Body of pancreas (tissue), 4 donors: ENCODE data around the gene SBNO2. TPM values are rescaled to one million over a fixed set of nuclear protein-coding genes. Genes with fewer than 3 reads are reported as not detected.

Experiments used
- ATAC-seq: fragments of 150-250 bp; one replicate; pipeline ENCODE4 v1.9.1; 2016
- DNase-seq, 4 donors: peaks; one replicate each; pipeline ENCODE4 v3.0.0-alpha.2; 2019
- H3K27ac ChIP-seq, 4 donors: fragments of 200-600 bp; sonication (generic); 1 replicate in 3 of 4; 2 replicates in 1 of 4; pipeline versions ENCODE4 v1.5.1 to v1.6.1; 2016 to 2019; ENCODE audit warnings: mild to moderate bottlenecking in 1 of 4, mixed read lengths in 1 of 4, moderate library complexity in 1 of 4
- H3K27me3 ChIP-seq, 2 donors: fragments of 200-600 bp; sonication (generic); one replicate each; pipeline ENCODE4 v1.6.0; 2016; ENCODE audit warnings: mild to moderate bottlenecking in 1 of 2
- H3K36me3 ChIP-seq, 2 donors: fragments of 200-600 bp; sonication (generic); replicated peaks in 1 of 2; 2 replicates each; pipeline ENCODE4 v1.5.1; 2016; ENCODE audit warnings: low read depth in 2 of 2; ENCODE audit not compliant: insufficient read depth in 1 of 2
- H3K4me1 ChIP-seq: fragments of 200-600 bp; sonication (generic); one replicate; pipeline ENCODE4 v1.6.0; 2016
- H3K4me3 ChIP-seq, 2 donors: fragments of 200-600 bp; sonication (generic); 1 replicate in 1 of 2; 2 replicates in 1 of 2; pipeline ENCODE4 v1.5.1; 2016 to 2019
- H3K9me3 ChIP-seq, 3 donors: fragments of 200-600 bp; sonication (generic); 1 replicate in 2 of 3; 2 replicates in 1 of 3; pipeline ENCODE4 v1.5.1; 2016
- CTCF ChIP-seq, 7 experiments: fragments of 450-650 bp in 4 of 7; fragments of 200-600 bp in 3 of 7; sonication (generic) in 3 of 7; IDR thresholded peaks; one replicate each; pipeline ENCODE4 v1.5.1; 2016 to 2019; ENCODE audit warnings: antibody characterized with exemption in 7 of 7
- POLR2A ChIP-seq, 3 donors: fragments of 450-650 bp; IDR thresholded peaks; one replicate each; pipeline ENCODE4 v1.6.1; 2016; ENCODE audit warnings: antibody characterized with exemption in 3 of 3, mild to moderate bottlenecking in 2 of 3
- WGBS, 2 donors: methylation state at CpG; one replicate each; pipeline ENCODE4 v1.1.5; 2017; 5-methylcytosine and 5-hydroxymethylcytosine counted together
- intact Hi-C: fragments of 100-400 bp; cut with DNase I; formaldehyde crosslinking; loops from one replicate; pipeline ENCODE4 v1.15.1; 2023
- total RNA-seq, 2 donors: library from RNA; depleted of rRNA; stranded (reverse); fragments of >200 nt; gene quantifications; one replicate each; pipeline ENCODE4 v1.1.0, GENCODE V29; 2016

Gene SBNO2
- total RNA-seq, 2 donors from 2014 or later = 14.0 to 30.7 TPM

- TF ChIP-seq CTCF (IDR thresholded peaks at IDR 0.05) = no peak
- TF ChIP-seq POLR2A (IDR thresholded peaks at IDR 0.05) = no peak
- WGBS, 2 donors = 78 to 91% methylated on average over 9 to 44 of the region's 45 CpGs
- Histone ChIP-seq H3K27me3 (no peaks in the 10 kb centered on the region), H3K4me1 (peaks cover 44% of the 10 kb centered on the region), H3K4me3 (no peak overlapping the region), H3K9me3 (no peaks in the 10 kb centered on the region), H3K27ac (no peak overlapping the region), H3K36me3 (no peaks in the 10 kb centered on the region)
- intact Hi-C loops = no loop called here
- ATAC-seq (no peak), DNase-seq (no peak)
Measured at GRCh38 chr19:1079566-1080111, 94.4 kb downstream of the SBNO2 start.

- DNase-seq (peak in 3 of 4 donors; percentile 53 to 76 (median 57)), ATAC-seq (no peak)
- Histone ChIP-seq H3K4me1 (peaks cover 24% of the 10 kb centered on the region), H3K36me3 (no peaks in the 10 kb centered on the region), H3K4me3 (no peak overlapping the region), H3K27ac (no peak overlapping the region), H3K27me3 (no peaks in the 10 kb centered on the region), H3K9me3 (no peaks in the 10 kb centered on the region)
- TF ChIP-seq POLR2A (IDR thresholded peaks at IDR 0.05) = no peak
- TF ChIP-seq CTCF (IDR thresholded peaks at IDR 0.05) = no peak
- WGBS, 2 donors = 48 to 56% methylated on average over 15 to 16 of the region's 16 CpGs
- intact Hi-C loops = no loop called here
Measured at GRCh38 chr19:1076951-1077350, 97.1 kb downstream of the SBNO2 start.

- WGBS, 2 donors = 85 to 100% methylated on average over 3 to 4 of the region's 4 CpGs
- ATAC-seq (no peak), DNase-seq (no peak)
- H3K4me3 ChIP-seq = no peak overlapping the region
- H3K27ac ChIP-seq = peak overlapping the region in 2 of 4 donors; percentile 42 to 51
- H3K27me3 ChIP-seq = peaks cover 0 to 3% of the 10 kb centered on the region in 2 donors
- H3K4me1 ChIP-seq = peaks cover 24% of the 10 kb centered on the region
- TF ChIP-seq POLR2A (IDR thresholded peaks at IDR 0.05) (no peak), CTCF (IDR thresholded peaks at IDR 0.05) (no peak)
- no peaks in the 10 kb centered on the region for H3K36me3 ChIP-seq
- intact Hi-C loops = no loop called here
- H3K9me3 ChIP-seq = no peaks in the 10 kb centered on the region
Measured at GRCh38 chr19:1076046-1076386, 98.1 kb downstream of the SBNO2 start.

- WGBS, 2 donors = 55 to 70% methylated on average over 8 to 33 of the region's 54 CpGs
- no peak for TF ChIP-seq POLR2A (IDR thresholded peaks at IDR 0.05)
- no peak for TF ChIP-seq CTCF (IDR thresholded peaks at IDR 0.05)
- DNase-seq (peak; percentile 58 to 79 (median 68)), ATAC-seq (no peak)
- peak overlapping the region in 1 of 4 donors; percentile 42 for H3K27ac ChIP-seq
- H3K27me3 ChIP-seq = peaks cover 0 to 13% of the 10 kb centered on the region in 2 donors
- peaks cover 29% of the 10 kb centered on the region for H3K4me1 ChIP-seq
- H3K4me3 ChIP-seq = no peak overlapping the region
- intact Hi-C loops = no loop called here
- H3K9me3 ChIP-seq = no peaks in the 10 kb centered on the region
- no peaks in the 10 kb centered on the region for H3K36me3 ChIP-seq
Measured at GRCh38 chr19:1074544-1075283, 99.4 kb downstream of the SBNO2 start.
